ENCODE measurements around the gene SERPINE2. TPM values are rescaled to one million over a fixed set of nuclear protein-coding genes. Genes with fewer than 3 reads are reported as not detected.

The SERPINE2 gene
- total RNA-seq, 4 donors from 2014 or later, result 25.5 to 94.5 (median 38.5) TPM

DNA sequence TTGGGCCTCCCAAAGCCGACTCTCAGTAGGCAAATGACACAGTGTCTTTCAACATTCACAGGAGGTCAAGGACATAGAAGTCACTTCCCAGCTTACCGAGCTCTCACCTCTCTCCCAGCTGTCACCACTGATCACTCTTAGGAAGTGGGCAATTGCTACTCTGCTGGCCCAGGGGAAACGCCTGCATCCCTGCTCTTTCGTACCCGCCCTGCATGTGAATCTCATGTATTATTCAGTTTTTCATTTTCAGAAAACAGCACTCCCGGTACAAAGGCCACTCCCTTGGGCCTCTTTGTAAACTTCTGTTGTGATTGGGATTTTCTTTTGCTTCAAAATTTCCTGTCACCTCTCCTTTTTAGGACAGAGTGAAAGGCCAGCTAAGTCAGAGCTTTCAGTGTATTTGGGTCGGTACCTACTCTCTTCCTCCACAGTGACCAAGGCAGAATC, 66.4 kb downstream of the SERPINE2 start:
- no peaks in the 10 kb centered on the region for H3K9me3 ChIP-seq
- H3K27me3 ChIP-seq, result no peaks in the 10 kb centered on the region
- no peak overlapping the region for H3K4me3 ChIP-seq
- TF ChIP-seq EP300 (IDR thresholded peaks at IDR 0.05) (no peak), CTCF (IDR thresholded peaks at IDR 0.05) (no peak), POLR2A (IDR thresholded peaks at IDR 0.05) (no peak)
- peaks cover 0 to 17% (median 0%) of the 10 kb centered on the region in 3 donors for H3K36me3 ChIP-seq
- WGBS, 2 donors, result 77 to 78% methylated on average over 7 of the region's 7 CpGs
- H3K4me1 ChIP-seq, result peaks cover 0 to 12% (median 0%) of the 10 kb centered on the region in 4 donors
- DNase-seq (ENCODE audit: low spot score in 2 of 2), result no peak
- H3K27ac ChIP-seq, result no peak overlapping the region

- no peak overlapping the region for H3K4me3 ChIP-seq
- WGBS, 2 donors, result 83 to 90% methylated on average over 5 of the region's 5 CpGs
- no peak overlapping the region for H3K27ac ChIP-seq
- no peak for DNase-seq (ENCODE audit: low spot score in 2 of 2)
- no peaks in the 10 kb centered on the region for H3K9me3 ChIP-seq
- TF ChIP-seq CTCF (IDR thresholded peaks at IDR 0.05) (no peak), POLR2A (IDR thresholded peaks at IDR 0.05) (no peak), EP300 (IDR thresholded peaks at IDR 0.05) (no peak)
- H3K27me3 ChIP-seq, result no peaks in the 10 kb centered on the region
- peaks cover 0 to 21% (median 0%) of the 10 kb centered on the region in 3 donors for H3K36me3 ChIP-seq
- peaks cover 0 to 12% (median 0%) of the 10 kb centered on the region in 4 donors for H3K4me1 ChIP-seq
Observed at GRCh38 chr2:223971731-223972130, 67.4 kb downstream of the SERPINE2 start.

- H3K4me3 ChIP-seq, result no peak overlapping the region
- no peaks in the 10 kb centered on the region for H3K9me3 ChIP-seq
- 64 to 65% methylated on average over 8 of the region's 8 CpGs for WGBS, 2 donors
- H3K27me3 ChIP-seq, result no peaks in the 10 kb centered on the region
- peak in 1 of 2 donors; percentile 89 for DNase-seq (ENCODE audit: low spot score in 2 of 2)
- H3K36me3 ChIP-seq, result peaks cover 0 to 31% (median 4%) of the 10 kb centered on the region in 3 donors
- H3K27ac ChIP-seq, result peak overlapping the region in 1 of 4 donors; percentile 32
- no peak for TF ChIP-seq EP300 (IDR thresholded peaks at IDR 0.05)
- peak; percentile 87 to 93 (median 89) for TF ChIP-seq CTCF (IDR thresholded peaks at IDR 0.05)
- H3K4me1 ChIP-seq, result peaks cover 0 to 12% (median 0%) of the 10 kb centered on the region in 4 donors
Observed at GRCh38 chr2:223970343-223971128, 68.5 kb downstream of the SERPINE2 start.

DNA sequence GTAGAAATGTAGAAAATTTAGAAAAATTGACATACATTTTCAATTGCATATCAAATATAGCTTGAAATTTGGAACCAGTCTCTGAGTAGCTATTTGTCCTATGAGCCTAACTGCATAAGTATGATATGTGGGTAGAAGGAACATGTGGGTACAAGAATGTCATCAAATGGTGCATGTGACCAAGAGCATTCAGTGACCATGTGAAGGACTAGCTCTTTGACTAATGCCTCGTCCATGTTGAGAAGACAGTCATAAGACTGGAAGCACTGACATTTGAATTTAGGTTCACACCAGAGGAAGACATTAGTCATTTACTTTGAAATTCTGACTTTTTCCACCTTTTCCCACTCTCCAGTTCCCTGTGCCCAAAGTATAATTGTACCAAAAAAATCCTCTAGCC, 69.2 kb downstream of the SERPINE2 start:
- H3K36me3 ChIP-seq, result peaks cover 0 to 35% (median 4%) of the 10 kb centered on the region in 3 donors
- H3K27ac ChIP-seq, result peak overlapping the region in 1 of 4 donors; percentile 32
- no peak for TF ChIP-seq POLR2A (IDR thresholded peaks at IDR 0.05)
- TF ChIP-seq CTCF (IDR thresholded peaks at IDR 0.05), result no peak
- 44 to 48% methylated on average over 1 of the region's 1 CpG for WGBS, 2 donors
- no peak overlapping the region for H3K4me3 ChIP-seq
- DNase-seq (ENCODE audit: low spot score in 2 of 2), result no peak
- H3K4me1 ChIP-seq, result peaks cover 0 to 12% (median 0%) of the 10 kb centered on the region in 4 donors
- H3K27me3 ChIP-seq, result no peaks in the 10 kb centered on the region
- no peaks in the 10 kb centered on the region for H3K9me3 ChIP-seq

- WGBS, 2 donors, result 36 to 55% methylated on average over 3 of the region's 3 CpGs
Observed at GRCh38 chr2:223969315-223969714, 69.8 kb downstream of the SERPINE2 start.

More at GRCh38 chr2:223969315-223969714, 69.8 kb downstream of the SERPINE2 start:
- H3K36me3 ChIP-seq, result peaks cover 0 to 40% (median 4%) of the 10 kb centered on the region in 3 donors
- no peak overlapping the region for H3K4me3 ChIP-seq
- no peak for TF ChIP-seq POLR2A (IDR thresholded peaks at IDR 0.05)
- TF ChIP-seq EP300 (IDR thresholded peaks at IDR 0.05), result no peak
- TF ChIP-seq CTCF (IDR thresholded peaks at IDR 0.05), result no peak
- no peak overlapping the region for H3K27ac ChIP-seq
- H3K9me3 ChIP-seq, result no peaks in the 10 kb centered on the region
- H3K27me3 ChIP-seq, result no peaks in the 10 kb centered on the region
- peaks cover 0 to 15% (median 0%) of the 10 kb centered on the region in 4 donors for H3K4me1 ChIP-seq
- no peak for DNase-seq (ENCODE audit: low spot score in 2 of 2)

Data from tibial nerve (tissue), 4 donors.